ENCODE results near the gene CD3D.
"Not testable (repeated sequence)": the region's sequence is repeated elsewhere in the genome, so short reads cannot be mapped to it uniquely, and the experiment has no call there.

The CD3D gene

GRCh38 chr11:118310271-118310670, 32.2 kb downstream of the CD3D start:
- Histone ChIP-seq H3K4me3 (replicated peaks; ENCODE audit: low read depth, low read length) (no peak overlapping the region), H3K36me3 (ENCODE audit: control insufficient read depth, insufficient read depth, low read length) (no peaks in the 10 kb centered on the region), H3K27me3 (replicated peaks; ENCODE audit: control insufficient read depth, insufficient read depth, low read length) (peaks cover 1% of the 10 kb centered on the region)
- no peak for TF ChIP-seq CTCF (IDR thresholded peaks at IDR 0.05; ENCODE audit: insufficient read depth, low read length, poor library complexity, severe bottlenecking)
- DNase-seq (ENCODE audit: extremely low read depth, insufficient read length), result no peak

GRCh38 chr11:118308995-118309528, 33.4 kb downstream of the CD3D start:
- not testable (repeated sequence) for H3K36me3 ChIP-seq (ENCODE audit: control insufficient read depth, insufficient read depth, low read length); H3K27me3 ChIP-seq (replicated peaks; ENCODE audit: control insufficient read depth, insufficient read depth, low read length); DNase-seq (ENCODE audit: extremely low read depth, insufficient read length); H3K4me3 ChIP-seq (replicated peaks; ENCODE audit: low read depth, low read length)

GRCh38 chr11:118306556-118306955, 35.9 kb downstream of the CD3D start:
- Histone ChIP-seq H3K4me3 (replicated peaks; ENCODE audit: low read depth, low read length) (no peak overlapping the region), H3K36me3 (ENCODE audit: control insufficient read depth, insufficient read depth, low read length) (no peaks in the 10 kb centered on the region), H3K27me3 (replicated peaks; ENCODE audit: control insufficient read depth, insufficient read depth, low read length) (peaks cover 4% of the 10 kb centered on the region; the same call in 1 of the 2 replicates)
- TF ChIP-seq CTCF (IDR thresholded peaks at IDR 0.05; ENCODE audit: insufficient read depth, low read length, poor library complexity, severe bottlenecking), result no peak
- no peak for DNase-seq (ENCODE audit: extremely low read depth, insufficient read length)

GRCh38 chr11:118305726-118306125, 36.8 kb downstream of the CD3D start:
- H3K36me3 ChIP-seq (ENCODE audit: control insufficient read depth, insufficient read depth, low read length), result no peaks in the 10 kb centered on the region
- DNase-seq (ENCODE audit: extremely low read depth, insufficient read length), result no peak
- H3K27me3 ChIP-seq (replicated peaks; ENCODE audit: control insufficient read depth, insufficient read depth, low read length), result peaks cover 4% of the 10 kb centered on the region; the same call in 1 of the 2 replicates
- H3K4me3 ChIP-seq (replicated peaks; ENCODE audit: low read depth, low read length), result no peak overlapping the region
- no peak for TF ChIP-seq CTCF (IDR thresholded peaks at IDR 0.05; ENCODE audit: insufficient read depth, low read length, poor library complexity, severe bottlenecking)

- no peak for TF ChIP-seq CTCF (IDR thresholded peaks at IDR 0.05; ENCODE audit: insufficient read depth, low read length, poor library complexity, severe bottlenecking)
- peaks cover 4% of the 10 kb centered on the region; the same call in 1 of the 2 replicates for H3K27me3 ChIP-seq (replicated peaks; ENCODE audit: control insufficient read depth, insufficient read depth, low read length)
- no peak within 1 kb of the TSS for H3K4me3 ChIP-seq (replicated peaks; ENCODE audit: low read depth, low read length)
- DNase-seq (ENCODE audit: extremely low read depth, insufficient read length), result no peak
- no peaks in the 10 kb centered on the region for H3K36me3 ChIP-seq (ENCODE audit: control insufficient read depth, insufficient read depth, low read length)
These were observed 37.8 kb downstream of the CD3D start, which contains the start of gene CD3E for GRCh38 chr11:118304568-118305248. Gene CD3E, plus strand, starts transcription at chr11:118304730. Its CDS starts 223 bp downstream, at chr11:118304953.

- no peak for TF ChIP-seq CTCF (IDR thresholded peaks at IDR 0.05; ENCODE audit: insufficient read depth, low read length, poor library complexity, severe bottlenecking)
- DNase-seq (ENCODE audit: extremely low read depth, insufficient read length), result no peak
- Histone ChIP-seq H3K36me3 (ENCODE audit: control insufficient read depth, insufficient read depth, low read length) (no peaks in the 10 kb centered on the region), H3K27me3 (replicated peaks; ENCODE audit: control insufficient read depth, insufficient read depth, low read length) (peaks cover 4% of the 10 kb centered on the region; the same call in 1 of the 2 replicates), H3K4me3 (replicated peaks; ENCODE audit: low read depth, low read length) (no peak overlapping the region)
These were observed 38.3 kb downstream of the CD3D start for GRCh38 chr11:118304227-118304567.

Measured in GM06990 (cell line).